ENCODE data around the gene HDAC4.

DNA sequence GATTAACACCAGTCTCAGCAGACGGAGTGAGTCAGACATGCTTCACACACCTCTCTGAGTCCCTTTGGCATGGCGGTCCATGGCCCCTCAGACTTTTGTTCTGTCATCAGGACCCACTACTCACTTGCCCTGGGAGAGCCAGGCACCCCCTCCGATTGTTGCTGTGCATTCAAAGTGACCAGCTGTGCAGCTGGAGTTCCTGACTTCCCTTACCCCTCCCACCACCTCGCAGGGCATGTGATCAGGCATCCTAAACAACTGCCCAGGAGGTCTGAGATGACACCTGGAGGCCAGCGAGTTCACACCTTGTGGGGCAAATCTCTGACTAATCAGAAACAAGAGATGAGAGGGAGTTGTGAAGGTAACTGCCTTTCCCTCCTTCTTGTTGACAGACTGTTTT is 35.3 kb upstream of the HDAC4 start:
- TF ChIP-seq POLR2A (IDR thresholded peaks at IDR 0.05; ENCODE audit: borderline replicate concordance, extremely low read depth, insufficient read depth, insufficient read length), result no peak
- no peak for TF ChIP-seq EZH2 (IDR thresholded peaks at IDR 0.05)
- TF ChIP-seq, protein P1, sequence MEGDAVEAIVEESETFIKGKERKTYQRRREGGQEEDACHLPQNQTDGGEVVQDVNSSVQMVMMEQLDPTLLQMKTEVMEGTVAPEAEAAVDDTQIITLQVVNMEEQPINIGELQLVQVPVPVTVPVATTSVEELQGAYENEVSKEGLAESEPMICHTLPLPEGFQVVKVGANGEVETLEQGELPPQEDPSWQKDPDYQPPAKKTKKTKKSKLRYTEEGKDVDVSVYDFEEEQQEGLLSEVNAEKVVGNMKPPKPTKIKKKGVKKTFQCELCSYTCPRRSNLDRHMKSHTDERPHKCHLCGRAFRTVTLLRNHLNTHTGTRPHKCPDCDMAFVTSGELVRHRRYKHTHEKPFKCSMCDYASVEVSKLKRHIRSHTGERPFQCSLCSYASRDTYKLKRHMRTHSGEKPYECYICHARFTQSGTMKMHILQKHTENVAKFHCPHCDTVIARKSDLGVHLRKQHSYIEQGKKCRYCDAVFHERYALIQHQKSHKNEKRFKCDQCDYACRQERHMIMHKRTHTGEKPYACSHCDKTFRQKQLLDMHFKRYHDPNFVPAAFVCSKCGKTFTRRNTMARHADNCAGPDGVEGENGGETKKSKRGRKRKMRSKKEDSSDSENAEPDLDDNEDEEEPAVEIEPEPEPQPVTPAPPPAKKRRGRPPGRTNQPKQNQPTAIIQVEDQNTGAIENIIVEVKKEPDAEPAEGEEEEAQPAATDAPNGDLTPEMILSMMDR (IDR thresholded peaks at IDR 0.05 in 2 of 3, conservative IDR thresholded peaks at IDR 0.05 in 1 of 3; ENCODE audit: borderline replicate concordance in 1 of 3, insufficient read depth in 1 of 3, low read depth in 2 of 3, low read length in 2 of 3), result no peak
- no peak for TF ChIP-seq CEBPB (IDR thresholded peaks at IDR 0.05; ENCODE audit: low read depth)
- TF ChIP-seq, protein P2, sequence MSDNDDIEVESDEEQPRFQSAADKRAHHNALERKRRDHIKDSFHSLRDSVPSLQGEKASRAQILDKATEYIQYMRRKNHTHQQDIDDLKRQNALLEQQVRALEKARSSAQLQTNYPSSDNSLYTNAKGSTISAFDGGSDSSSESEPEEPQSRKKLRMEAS (IDR thresholded peaks at IDR 0.05), result no peak
- no peak for TF ChIP-seq JUND (IDR thresholded peaks at IDR 0.05)
- TF ChIP-seq, protein P3, sequence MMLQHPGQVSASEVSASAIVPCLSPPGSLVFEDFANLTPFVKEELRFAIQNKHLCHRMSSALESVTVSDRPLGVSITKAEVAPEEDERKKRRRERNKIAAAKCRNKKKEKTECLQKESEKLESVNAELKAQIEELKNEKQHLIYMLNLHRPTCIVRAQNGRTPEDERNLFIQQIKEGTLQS (IDR thresholded peaks at IDR 0.05), result no peak
- TF ChIP-seq, protein P4, sequence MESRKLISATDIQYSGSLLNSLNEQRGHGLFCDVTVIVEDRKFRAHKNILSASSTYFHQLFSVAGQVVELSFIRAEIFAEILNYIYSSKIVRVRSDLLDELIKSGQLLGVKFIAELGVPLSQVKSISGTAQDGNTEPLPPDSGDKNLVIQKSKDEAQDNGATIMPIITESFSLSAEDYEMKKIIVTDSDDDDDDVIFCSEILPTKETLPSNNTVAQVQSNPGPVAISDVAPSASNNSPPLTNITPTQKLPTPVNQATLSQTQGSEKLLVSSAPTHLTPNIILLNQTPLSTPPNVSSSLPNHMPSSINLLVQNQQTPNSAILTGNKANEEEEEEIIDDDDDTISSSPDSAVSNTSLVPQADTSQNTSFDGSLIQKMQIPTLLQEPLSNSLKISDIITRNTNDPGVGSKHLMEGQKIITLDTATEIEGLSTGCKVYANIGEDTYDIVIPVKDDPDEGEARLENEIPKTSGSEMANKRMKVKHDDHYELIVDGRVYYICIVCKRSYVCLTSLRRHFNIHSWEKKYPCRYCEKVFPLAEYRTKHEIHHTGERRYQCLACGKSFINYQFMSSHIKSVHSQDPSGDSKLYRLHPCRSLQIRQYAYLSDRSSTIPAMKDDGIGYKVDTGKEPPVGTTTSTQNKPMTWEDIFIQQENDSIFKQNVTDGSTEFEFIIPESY (IDR thresholded peaks at IDR 0.05; ENCODE audit: extremely low read depth, insufficient replicate concordance, low read length), result no peak
- no peak for TF ChIP-seq RAD21 (IDR thresholded peaks at IDR 0.05; ENCODE audit: low read depth)
- no peak for TF ChIP-seq ZNF274 (IDR thresholded peaks at IDR 0.05; ENCODE audit: low read depth, low read length)
- TF ChIP-seq CBX3 (IDR thresholded peaks at IDR 0.05; ENCODE audit: low read depth), result no peak
- no peak for TF ChIP-seq POLR2AphosphoS5 (IDR thresholded peaks at IDR 0.05; ENCODE audit: low read depth, low read length)
- TF ChIP-seq TCF7L2 (IDR thresholded peaks at IDR 0.05; ENCODE audit: borderline replicate concordance, extremely low read depth, insufficient read depth, insufficient read length), result no peak
